ENCODE data around the gene IL11.

DNA sequence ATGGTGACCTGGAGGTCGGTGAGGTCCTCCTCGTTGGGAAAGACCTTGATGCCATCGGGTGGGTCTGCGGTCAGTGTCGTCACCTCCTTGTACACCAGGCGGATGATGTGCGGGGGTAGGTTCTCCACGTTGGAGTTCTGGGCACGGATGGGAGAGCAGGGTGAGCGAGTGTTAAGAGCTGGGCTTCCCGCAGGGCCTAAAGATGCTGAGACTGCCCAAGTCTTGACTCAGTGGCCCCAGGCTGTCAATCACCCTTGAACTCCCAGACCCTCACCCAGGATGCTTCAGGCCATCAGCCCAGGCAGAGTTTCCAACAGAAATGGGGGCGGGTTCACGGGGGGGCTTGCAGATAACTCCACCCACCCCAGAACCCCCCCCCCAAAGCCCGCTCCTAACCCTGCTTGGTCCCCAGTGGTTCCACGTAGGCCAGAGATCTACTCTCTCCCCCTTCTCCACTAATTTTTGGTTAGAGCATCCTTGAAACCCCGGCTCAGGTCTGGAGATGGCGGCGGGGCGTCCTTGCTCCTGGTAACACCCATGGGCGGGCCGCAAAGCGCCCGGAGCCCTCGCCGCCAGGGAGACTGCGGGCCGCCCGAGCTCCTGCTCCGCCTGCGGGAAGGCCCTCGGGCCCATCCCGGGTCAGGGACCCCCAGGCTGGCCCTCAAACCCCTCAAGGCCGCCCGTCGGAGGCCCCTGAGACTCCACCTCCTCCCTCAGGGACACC, 36.7 kb upstream of the IL11 start:
- TF ChIP-seq POLR2A (IDR thresholded peaks at IDR 0.05) (no peak), CTCF (IDR thresholded peaks at IDR 0.05) (no peak)

All from gastroesophageal sphincter (tissue), 3 donors.